Measurements from ENCODE around the gene ASB3. TPM values are rescaled to one million over a fixed set of nuclear protein-coding genes. Genes with fewer than 3 reads are reported as not detected.

ASB3 gene
- total RNA-seq, 1 donor from 2014 or later = 17.3 TPM

DNA sequence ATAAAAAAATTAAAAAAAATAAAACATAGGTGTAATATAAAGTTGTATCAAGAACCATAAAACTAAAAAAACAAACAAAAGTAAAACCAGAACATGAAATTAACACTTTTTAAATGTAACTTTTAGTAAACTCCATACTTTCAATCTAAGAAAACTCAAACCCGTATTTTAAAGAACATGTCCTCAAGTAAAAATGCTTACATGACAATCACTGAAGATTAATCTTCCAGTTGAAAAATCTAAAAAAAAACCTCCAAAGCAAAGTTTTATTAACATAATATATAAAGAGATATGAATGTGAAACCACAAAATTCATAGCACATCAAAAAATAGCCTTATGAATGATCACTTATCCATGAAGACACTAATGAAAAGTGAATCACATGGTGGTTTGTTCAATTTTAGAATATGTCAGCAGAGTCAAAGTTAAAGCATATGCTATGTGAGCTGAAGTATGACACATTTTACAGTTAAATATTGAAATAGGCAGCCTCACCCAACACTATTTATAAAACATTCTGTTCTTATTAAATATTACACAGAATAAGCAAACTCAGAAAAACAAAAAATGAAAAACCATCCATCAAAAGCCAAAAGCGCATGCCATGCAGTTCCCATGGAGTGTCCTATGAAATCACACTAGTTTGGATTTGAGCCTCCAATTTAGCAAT, 42.2 kb downstream of the ASB3 start:
- no peaks in the 10 kb centered on the region for H3K36me3 ChIP-seq (ENCODE audit: control insufficient read depth, insufficient read depth, low read length)
- TF ChIP-seq, protein P1, sequence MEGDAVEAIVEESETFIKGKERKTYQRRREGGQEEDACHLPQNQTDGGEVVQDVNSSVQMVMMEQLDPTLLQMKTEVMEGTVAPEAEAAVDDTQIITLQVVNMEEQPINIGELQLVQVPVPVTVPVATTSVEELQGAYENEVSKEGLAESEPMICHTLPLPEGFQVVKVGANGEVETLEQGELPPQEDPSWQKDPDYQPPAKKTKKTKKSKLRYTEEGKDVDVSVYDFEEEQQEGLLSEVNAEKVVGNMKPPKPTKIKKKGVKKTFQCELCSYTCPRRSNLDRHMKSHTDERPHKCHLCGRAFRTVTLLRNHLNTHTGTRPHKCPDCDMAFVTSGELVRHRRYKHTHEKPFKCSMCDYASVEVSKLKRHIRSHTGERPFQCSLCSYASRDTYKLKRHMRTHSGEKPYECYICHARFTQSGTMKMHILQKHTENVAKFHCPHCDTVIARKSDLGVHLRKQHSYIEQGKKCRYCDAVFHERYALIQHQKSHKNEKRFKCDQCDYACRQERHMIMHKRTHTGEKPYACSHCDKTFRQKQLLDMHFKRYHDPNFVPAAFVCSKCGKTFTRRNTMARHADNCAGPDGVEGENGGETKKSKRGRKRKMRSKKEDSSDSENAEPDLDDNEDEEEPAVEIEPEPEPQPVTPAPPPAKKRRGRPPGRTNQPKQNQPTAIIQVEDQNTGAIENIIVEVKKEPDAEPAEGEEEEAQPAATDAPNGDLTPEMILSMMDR (IDR thresholded peaks at IDR 0.05; ENCODE audit: insufficient read depth, low read length, poor library complexity, severe bottlenecking) = no peak
- H3K27me3 ChIP-seq (ENCODE audit: control insufficient read depth, insufficient read depth, low read length) = no peaks in the 10 kb centered on the region
- DNase-seq (ENCODE audit: low read depth) = no peak
- H3K4me3 ChIP-seq (ENCODE audit: low read depth, low read length) = no peak overlapping the region

DNA sequence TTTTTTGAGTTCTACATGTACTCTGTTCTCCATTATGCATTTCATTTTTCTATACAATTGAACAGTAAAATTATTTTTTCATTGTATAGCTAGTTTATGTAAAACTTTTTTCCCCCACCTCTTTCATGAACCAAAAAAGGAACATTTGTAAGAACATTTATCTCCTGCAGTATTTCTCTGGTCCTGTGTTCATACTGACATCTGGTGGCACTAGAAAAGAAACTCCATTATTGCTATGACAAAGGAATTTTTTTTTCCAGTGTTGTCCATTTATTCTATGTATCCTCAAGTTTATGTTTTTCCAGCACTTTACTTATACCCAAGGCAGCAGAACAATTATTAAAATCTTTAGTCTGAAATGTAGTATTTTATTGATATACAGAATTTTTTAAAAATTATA, 46.6 kb downstream of the ASB3 start:
- H3K4me3 ChIP-seq (ENCODE audit: low read depth, low read length) = no peak overlapping the region
- H3K27me3 ChIP-seq (ENCODE audit: control insufficient read depth, insufficient read depth, low read length) = no peaks in the 10 kb centered on the region
- peak; percentile 5 for DNase-seq (ENCODE audit: low read depth)
- no peaks in the 10 kb centered on the region for H3K36me3 ChIP-seq (ENCODE audit: control insufficient read depth, insufficient read depth, low read length)
- TF ChIP-seq, protein P1 (IDR thresholded peaks at IDR 0.05; ENCODE audit: insufficient read depth, low read length, poor library complexity, severe bottlenecking) = peak; percentile 29

GRCh38 chr2:53739032-53739431, 47.7 kb downstream of the ASB3 start:
- Histone ChIP-seq H3K36me3 (ENCODE audit: control insufficient read depth, insufficient read depth, low read length) (no peaks in the 10 kb centered on the region), H3K27me3 (ENCODE audit: control insufficient read depth, insufficient read depth, low read length) (no peaks in the 10 kb centered on the region), H3K4me3 (ENCODE audit: low read depth, low read length) (no peak overlapping the region)
- DNase-seq (ENCODE audit: low read depth) = no peak
- TF ChIP-seq, protein P1 (IDR thresholded peaks at IDR 0.05; ENCODE audit: insufficient read depth, low read length, poor library complexity, severe bottlenecking) = no peak

DNA sequence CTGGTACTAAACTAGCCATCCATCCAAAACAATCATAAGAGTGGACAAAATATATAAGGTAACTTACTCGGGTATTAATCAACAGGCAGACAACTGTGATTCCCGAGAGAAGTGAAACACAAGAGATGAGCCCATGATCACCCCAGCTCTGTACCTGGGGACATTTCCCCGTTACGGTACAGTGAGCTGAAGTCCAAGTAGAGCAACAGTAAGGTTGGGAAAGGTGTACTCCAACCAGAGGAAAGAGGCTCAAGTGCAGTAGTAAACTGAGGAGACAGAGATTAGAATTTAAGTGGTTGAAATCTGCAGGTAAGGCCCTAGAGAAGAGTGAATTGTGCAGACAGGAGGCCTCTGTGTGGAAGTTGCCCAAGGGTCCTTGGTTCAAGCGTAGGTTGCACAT, 49.7 kb downstream of the ASB3 start:
- Histone ChIP-seq H3K4me3 (ENCODE audit: low read depth, low read length) (no peak overlapping the region), H3K36me3 (ENCODE audit: control insufficient read depth, insufficient read depth, low read length) (no peaks in the 10 kb centered on the region), H3K27me3 (ENCODE audit: control insufficient read depth, insufficient read depth, low read length) (no peaks in the 10 kb centered on the region)
- TF ChIP-seq, protein P1 (IDR thresholded peaks at IDR 0.05; ENCODE audit: insufficient read depth, low read length, poor library complexity, severe bottlenecking) = no peak
- no peak for DNase-seq (ENCODE audit: low read depth)

DNA sequence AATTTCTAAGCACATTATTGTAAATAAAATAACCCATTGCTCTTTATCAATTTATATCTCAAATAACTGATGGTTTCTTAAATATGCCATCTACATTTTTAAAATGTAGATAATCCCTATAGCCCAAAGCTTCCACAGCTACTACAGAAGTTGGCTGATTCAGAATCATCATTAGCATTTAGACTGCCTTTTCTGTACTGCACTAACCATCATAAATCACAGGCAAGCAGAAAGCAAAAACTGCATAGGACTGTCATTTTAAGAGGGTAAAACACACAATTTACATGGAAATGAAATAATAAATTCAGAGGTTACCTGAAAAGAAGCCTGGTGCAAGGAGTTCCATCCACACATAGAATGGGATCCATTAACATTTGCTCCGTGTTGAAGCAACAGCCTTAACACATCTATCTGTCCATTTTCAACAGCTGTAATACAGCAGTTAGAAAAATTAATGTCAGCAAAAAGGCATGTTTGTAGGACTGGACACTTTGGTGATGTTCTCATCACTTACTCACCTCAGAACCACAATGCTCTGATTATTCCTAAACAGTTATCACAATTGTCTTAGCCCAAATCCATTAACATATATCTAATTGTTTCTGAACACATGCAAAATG, 57.5 kb downstream of the ASB3 start:
- Histone ChIP-seq H3K4me3 (ENCODE audit: low read depth, low read length) (no peak overlapping the region), H3K36me3 (ENCODE audit: control insufficient read depth, insufficient read depth, low read length) (no peaks in the 10 kb centered on the region), H3K27me3 (ENCODE audit: control insufficient read depth, insufficient read depth, low read length) (no peaks in the 10 kb centered on the region)
- TF ChIP-seq, protein P1 (IDR thresholded peaks at IDR 0.05; ENCODE audit: insufficient read depth, low read length, poor library complexity, severe bottlenecking) = no peak
- no peak for DNase-seq (ENCODE audit: low read depth)

- Histone ChIP-seq H3K27me3 (ENCODE audit: control insufficient read depth, insufficient read depth, low read length) (no peaks in the 10 kb centered on the region), H3K36me3 (ENCODE audit: control insufficient read depth, insufficient read depth, low read length) (no peaks in the 10 kb centered on the region), H3K4me3 (ENCODE audit: low read depth, low read length) (no peak overlapping the region)
- TF ChIP-seq, protein P1 (IDR thresholded peaks at IDR 0.05; ENCODE audit: insufficient read depth, low read length, poor library complexity, severe bottlenecking) = no peak
- DNase-seq (ENCODE audit: low read depth) = no peak
Measured at GRCh38 chr2:53727921-53728320, 58.8 kb downstream of the ASB3 start.

Data from kidney epithelial cell (primary cell).